Upper lobe of right lung (tissue), 1 donor: Measurements from ENCODE around the gene SNRNP200. TPM values are rescaled to one million over a fixed set of nuclear protein-coding genes. Genes with fewer than 3 reads are reported as not detected.

Experiments used
- ATAC-seq: fragments of 200-7000 bp; cut with Tn5 transposase; one replicate; pipeline ENCODE4 v1.9.1; 2020; ENCODE audit warnings: mild to moderate bottlenecking, moderate library complexity
- DNase-seq: peaks from one replicate; pipeline ENCODE4 v3.0.0-alpha.2; 2020
- H3K27ac ChIP-seq: fragments of 200-600 bp; one replicate; pipeline ENCODE4 v1.8.0; 2022
- H3K27me3 ChIP-seq: fragments of 200-600 bp; one replicate; pipeline ENCODE4 v1.8.0; 2022; ENCODE audit warnings: mild to moderate bottlenecking
- H3K36me3 ChIP-seq: fragments of 200-600 bp; one replicate; pipeline ENCODE4 v1.8.0; 2022
- H3K4me1 ChIP-seq: fragments of 200-600 bp; one replicate; pipeline ENCODE4 v1.8.0; 2022
- H3K4me3 ChIP-seq: fragments of 200-600 bp; one replicate; pipeline ENCODE4 v1.8.0; 2022; ENCODE audit warnings: mild to moderate bottlenecking
- H3K9me3 ChIP-seq: fragments of 200-600 bp; one replicate; pipeline ENCODE4 v1.8.0; 2022
- CTCF ChIP-seq: fragments of 200-600 bp; IDR thresholded peaks from one replicate; pipeline ENCODE4 v1.8.0; 2022; ENCODE audit warnings: antibody characterized with exemption
- intact Hi-C: fragments of 100-400 bp; cut with DNase I; formaldehyde crosslinking; loops from one replicate; pipeline ENCODE4 v1.11.0; 2022
- long read RNA-seq: library from polyadenylated mRNA; unstranded; transcript quantifications from one replicate; pipeline ENCODE4 v2.0.0, GENCODE V29; 2021
- total RNA-seq: library from RNA; stranded (reverse); fragmentation: NEBNext Ultra II Directional; extraction: Animal tissue kit (Norgen Biotek cat#: 25700); gene quantifications from one replicate; pipeline ENCODE4 v1.2.1, GENCODE V29; 2021
- donor health status: DM: no; HTN: yes; CAD: no; lungs with severe emphysema.

The SNRNP200 gene
- 91.2 TPM for total RNA-seq
- long read RNA-seq, full-length matches to known transcripts = 13 of 102 reads
- long read RNA-seq, partial matches to known transcripts = 80 of 102 reads
- long read RNA-seq, other reads (novel, unspliced or antisense) = 9 of 102 reads

GRCh38 chr2:96305091-96305978 is at the start of gene SNRNP200:
Gene SNRNP200 (minus strand): TSS chr2:96305546. CDS start chr2:96305437, 109 bp downstream.
- ATAC-seq = peak; percentile 100
- intact Hi-C loops = no loop called here
- Histone ChIP-seq H3K27me3 (no peaks in the 10 kb centered on the region), H3K9me3 (no peaks in the 10 kb centered on the region), H3K4me1 (peaks cover 28% of the 10 kb centered on the region), H3K27ac (peak within 1 kb of the TSS; percentile 67), H3K4me3 (peak within 1 kb of the TSS; percentile 69), H3K36me3 (peaks cover 41% of the 10 kb centered on the region)
- TF ChIP-seq CTCF = no peak
- DNase-seq = peak; percentile 94

- H3K9me3 ChIP-seq = no peaks in the 10 kb centered on the region
- no peak for TF ChIP-seq CTCF
- intact Hi-C loops = no loop called here
- no peak overlapping the region for H3K27ac ChIP-seq
- H3K27me3 ChIP-seq = no peaks in the 10 kb centered on the region
- ATAC-seq = no peak
- H3K4me3 ChIP-seq = no peak overlapping the region
- H3K36me3 ChIP-seq = no peaks in the 10 kb centered on the region
- no peak for DNase-seq
- peaks cover 12% of the 10 kb centered on the region for H3K4me1 ChIP-seq
These were observed 49.1 kb upstream of the SNRNP200 start for GRCh38 chr2:96354492-96354891.

- no peak for TF ChIP-seq CTCF
- no peak for DNase-seq
- peaks cover 12% of the 10 kb centered on the region for H3K4me1 ChIP-seq
- no peak overlapping the region for H3K4me3 ChIP-seq
- no peaks in the 10 kb centered on the region for H3K9me3 ChIP-seq
- peak overlapping the region; percentile 45 for H3K27ac ChIP-seq
- H3K27me3 ChIP-seq = no peaks in the 10 kb centered on the region
- intact Hi-C loops = no loop called here
- peak; percentile 50 for ATAC-seq
- no peaks in the 10 kb centered on the region for H3K36me3 ChIP-seq
These were observed 48.3 kb upstream of the SNRNP200 start for GRCh38 chr2:96353606-96354101.

GRCh38 chr2:96353032-96353561 is 47.8 kb upstream of the SNRNP200 start:
- ATAC-seq (no peak), DNase-seq (no peak)
- intact Hi-C loops = no loop called here
- Histone ChIP-seq H3K4me3 (no peak overlapping the region), H3K27ac (peak overlapping the region; percentile 45), H3K27me3 (no peaks in the 10 kb centered on the region), H3K4me1 (peaks cover 12% of the 10 kb centered on the region), H3K36me3 (no peaks in the 10 kb centered on the region), H3K9me3 (no peaks in the 10 kb centered on the region)
- no peak for TF ChIP-seq CTCF

- no peak for TF ChIP-seq CTCF
- intact Hi-C loops = no loop called here
- H3K36me3 ChIP-seq = no peaks in the 10 kb centered on the region
- H3K27ac ChIP-seq = no peak overlapping the region
- no peaks in the 10 kb centered on the region for H3K27me3 ChIP-seq
- DNase-seq = no peak
- H3K9me3 ChIP-seq = no peaks in the 10 kb centered on the region
- H3K4me3 ChIP-seq = no peak overlapping the region
- H3K4me1 ChIP-seq = peaks cover 3% of the 10 kb centered on the region
- no peak for ATAC-seq
These were observed 42.0 kb upstream of the SNRNP200 start for GRCh38 chr2:96347395-96347794.
